Neural progenitor cell (in vitro differentiated cells): ENCODE data around the gene MACROH2A2.

Source experiments
- CTCF ChIP-seq: fragments of 200-600 bp; sonication (generic); IDR thresholded peaks from 2 replicates; pipeline ENCODE4 v1.5.1; 2017; ENCODE audit warnings: antibody characterized with exemption, mild to moderate bottlenecking
- EZH2 ChIP-seq: fragments of 200-600 bp; sonication (generic); IDR thresholded peaks from 2 replicates; pipeline ENCODE4 v1.6.1; 2017; ENCODE audit warnings: antibody characterized with exemption, mild to moderate bottlenecking, moderate library complexity
- EZH2phosphoT487 ChIP-seq: fragments of 200-600 bp; sonication (generic); IDR thresholded peaks from 2 replicates; pipeline ENCODE4 v1.6.1; 2017; ENCODE audit warnings: antibody characterized with exemption

- TF ChIP-seq EZH2, result no peak
- TF ChIP-seq CTCF, result no peak
- no peak for TF ChIP-seq EZH2phosphoT487
Measured at GRCh38 chr10:70053218-70053840, 683 bp downstream of the MACROH2A2 start.
